GM18498 (cell line): ENCODE data around the gene MFSD1.

Experiments used
- ATAC-seq: cut with Tn5 transposase; IDR thresholded peaks from one replicate; pipeline ENCODE4 v1.9.1; 2021; ENCODE audit warnings: mild to moderate bottlenecking, moderate library complexity; ENCODE audit not compliant: unreplicated experiment

MFSD1 gene

GRCh38 chr3:158864492-158864891 lies 62.6 kb downstream of the MFSD1 start:
- no peak for ATAC-seq

GRCh38 chr3:158875700-158876099 lies 73.8 kb downstream of the MFSD1 start:
- ATAC-seq, result no peak
